HG03175 (cell line): ENCODE results near the gene ASL.
A peak's percentile ranks its signal among the peaks of the same experiment; 100 is the strongest.
"Not testable (repeated sequence)": the region's sequence is repeated elsewhere in the genome, so short reads cannot be mapped to it uniquely, and the experiment has no call there.

ENCODE experiments used
- ATAC-seq: cut with Tn5 transposase; IDR thresholded peaks from one replicate; pipeline ENCODE4 v1.9.1; 2021; ENCODE audit warnings: mild to moderate bottlenecking, moderate library complexity; ENCODE audit not compliant: unreplicated experiment

ASL gene

GRCh38 chr7:66075590-66076461 is at the start of gene ASL:
Gene ASL, plus strand, starts transcription at chr7:66075819. Its CDS starts 263 bp downstream, at chr7:66076082.
- peak; percentile 98 for ATAC-seq

- ATAC-seq = not testable (repeated sequence)
Measured at GRCh38 chr7:66028342-66028741, 47.3 kb upstream of the ASL start.

- ATAC-seq = no peak
Measured at GRCh38 chr7:66033471-66034385, 41.9 kb upstream of the ASL start.

GRCh38 chr7:66034436-66035010 is 41.1 kb upstream of the ASL start:
- not testable (repeated sequence) for ATAC-seq

- no peak for ATAC-seq
Measured at GRCh38 chr7:66036382-66036781, 39.2 kb upstream of the ASL start.

DNA sequence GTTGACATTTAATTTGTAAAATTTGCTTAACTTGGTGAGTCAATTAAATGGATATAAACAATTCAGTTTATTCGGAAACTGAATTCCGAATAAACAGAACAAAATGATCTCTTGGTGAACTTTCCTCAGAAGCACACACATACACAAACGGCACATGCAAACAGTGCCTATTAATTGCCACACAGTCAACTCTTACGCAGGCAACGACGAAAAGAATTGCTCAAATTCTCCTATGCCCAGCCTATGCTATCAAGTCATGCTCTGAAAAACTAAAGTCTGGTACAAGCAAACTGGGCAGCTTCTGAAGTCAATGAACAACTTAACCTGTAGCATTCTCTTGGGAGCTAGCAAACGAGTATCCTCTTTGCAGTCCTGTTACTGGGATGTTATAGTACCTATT is 38.8 kb upstream of the ASL start:
- ATAC-seq = no peak

GRCh38 chr7:66039094-66039670 is 36.4 kb upstream of the ASL start:
- no peak for ATAC-seq

DNA sequence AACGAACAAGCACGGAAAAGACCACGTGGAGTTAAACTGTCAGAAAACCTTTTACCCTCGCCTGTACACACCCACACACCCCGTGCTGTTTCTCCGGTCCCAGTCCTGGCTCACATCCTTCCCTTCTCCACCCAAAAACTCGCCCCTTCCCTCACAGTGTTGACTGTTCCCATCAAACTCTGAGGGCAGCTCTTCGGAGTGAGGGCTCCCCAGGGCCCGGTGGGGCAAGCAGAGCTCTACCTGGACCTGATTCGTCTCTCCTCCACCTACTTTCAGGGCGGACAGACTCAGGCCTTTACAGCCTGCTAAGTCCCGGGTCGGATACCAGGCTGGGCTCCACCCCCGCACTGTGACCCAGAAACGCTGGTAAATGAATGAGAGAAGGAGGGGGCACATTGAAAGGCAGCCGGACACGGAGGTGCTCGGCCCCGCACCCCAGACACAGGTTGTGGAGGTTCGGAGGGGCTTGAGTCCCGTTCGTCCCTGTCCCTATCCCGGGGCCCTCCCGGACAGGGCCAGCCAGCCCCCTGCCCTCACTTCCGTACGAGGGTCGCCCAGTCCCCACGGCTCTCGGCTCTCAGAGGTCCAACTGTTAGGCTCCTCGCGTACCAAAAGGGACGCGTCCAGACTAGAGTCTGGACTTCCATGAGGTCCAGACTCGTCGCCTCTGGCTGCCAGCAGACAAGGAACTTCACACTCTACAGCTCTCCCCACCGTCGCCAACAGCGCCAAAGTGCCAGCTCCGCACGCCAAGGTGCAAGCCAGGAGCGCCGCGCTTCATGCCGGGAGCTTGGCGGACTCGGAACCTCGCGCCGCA is 31.7 kb upstream of the ASL start:
- ATAC-seq = no peak

DNA sequence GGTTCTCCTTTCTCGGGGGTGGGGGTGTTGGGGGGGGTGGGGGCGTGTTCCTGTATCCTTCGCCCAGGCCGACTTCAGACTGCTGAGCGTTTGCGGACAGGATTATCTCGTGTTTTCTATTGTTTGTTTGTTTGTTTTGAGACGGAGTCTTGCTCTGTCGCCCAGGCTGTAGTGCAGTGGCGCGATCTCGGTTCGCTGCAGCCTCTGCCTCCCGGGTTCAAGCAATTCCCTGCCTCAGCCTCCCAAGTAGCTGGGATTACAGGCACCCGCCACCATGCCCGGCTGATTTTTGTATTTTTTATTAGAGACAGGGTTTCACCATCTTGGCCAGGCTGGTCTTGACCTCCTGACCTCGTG is 31.1 kb upstream of the ASL start:
- not testable (repeated sequence) for ATAC-seq

DNA sequence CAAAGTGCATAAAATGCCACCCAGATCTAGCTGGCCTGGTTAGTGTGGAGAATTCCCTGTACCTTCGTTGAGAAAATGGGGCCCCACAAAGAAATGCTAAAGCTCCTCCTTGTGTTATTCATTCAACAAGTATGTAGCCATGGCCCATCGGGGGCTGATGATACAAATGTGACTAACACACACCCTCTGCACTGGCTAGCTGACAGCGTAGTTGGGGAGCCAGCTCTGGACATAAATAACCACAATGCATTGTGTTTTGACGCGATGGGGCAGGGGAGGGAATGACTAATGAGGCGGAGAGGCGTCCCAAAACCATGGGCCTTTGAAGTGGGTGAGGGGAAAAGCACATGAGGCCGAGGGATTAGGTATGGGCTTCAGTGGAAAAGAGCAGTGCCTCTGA is 28.2 kb upstream of the ASL start:
- ATAC-seq = no peak

DNA sequence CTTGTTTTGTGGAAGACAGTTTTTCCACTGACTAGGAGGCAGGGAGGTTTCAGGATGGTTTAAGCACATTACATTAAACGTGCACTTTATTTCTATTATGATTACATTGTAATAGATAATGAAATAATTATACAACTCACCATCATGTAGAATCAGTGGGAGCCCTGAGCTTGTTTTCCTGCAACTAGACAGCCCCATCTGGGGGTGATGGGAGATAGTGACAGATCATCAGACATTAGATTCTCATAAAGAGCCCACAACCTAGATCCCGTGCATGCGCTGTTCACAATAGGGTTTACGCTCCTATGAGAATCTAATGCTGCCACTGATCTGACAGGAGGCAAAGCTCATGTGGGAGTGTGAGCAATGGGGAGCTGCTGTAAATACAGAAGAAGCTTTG is 25.7 kb upstream of the ASL start:
- ATAC-seq = not testable (repeated sequence)

- ATAC-seq = no peak
Measured at GRCh38 chr7:66050337-66050957, 25.2 kb upstream of the ASL start.

DNA sequence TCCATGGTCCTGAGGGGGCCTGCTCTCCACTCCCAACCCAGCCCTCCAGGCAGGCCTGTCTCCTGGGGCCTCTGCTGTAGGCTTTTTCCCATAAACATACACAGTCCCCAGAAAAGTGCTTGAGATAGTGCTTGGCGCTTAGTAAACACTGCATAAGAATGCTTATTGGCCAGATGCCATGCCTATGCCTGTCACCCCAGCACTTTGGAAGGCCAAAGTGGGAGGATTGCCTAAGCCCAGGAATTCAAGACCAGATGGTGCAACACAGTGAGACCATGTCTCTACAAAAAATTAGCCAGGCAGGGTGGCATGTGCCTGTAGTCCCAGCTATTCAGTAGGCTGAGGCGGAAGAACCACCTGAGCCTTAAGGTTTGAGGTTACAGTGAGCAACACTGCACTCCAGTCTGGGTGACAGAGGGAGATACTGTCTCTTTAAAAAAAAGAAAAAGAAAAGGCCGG is 24.6 kb upstream of the ASL start:
- ATAC-seq = no peak

DNA sequence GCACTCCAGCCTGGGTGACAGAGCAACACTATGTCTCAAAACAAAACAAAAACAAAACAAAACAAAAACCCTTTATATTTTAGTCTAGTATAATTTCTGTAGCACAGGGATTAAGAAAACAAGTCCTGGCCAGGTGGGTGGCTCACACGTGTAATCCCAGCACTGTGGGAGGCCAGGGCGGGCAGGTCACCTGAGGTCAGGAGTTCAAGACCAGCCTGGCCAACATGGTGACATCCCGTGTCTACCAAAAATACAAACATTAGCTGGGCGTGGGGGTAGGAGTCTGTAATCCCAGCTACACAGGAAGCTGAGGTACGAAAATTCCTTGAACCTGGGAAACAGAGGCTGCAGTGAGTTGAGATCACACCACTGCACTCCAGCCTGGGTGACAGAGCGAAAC is 23.2 kb upstream of the ASL start:
- ATAC-seq = no peak

DNA sequence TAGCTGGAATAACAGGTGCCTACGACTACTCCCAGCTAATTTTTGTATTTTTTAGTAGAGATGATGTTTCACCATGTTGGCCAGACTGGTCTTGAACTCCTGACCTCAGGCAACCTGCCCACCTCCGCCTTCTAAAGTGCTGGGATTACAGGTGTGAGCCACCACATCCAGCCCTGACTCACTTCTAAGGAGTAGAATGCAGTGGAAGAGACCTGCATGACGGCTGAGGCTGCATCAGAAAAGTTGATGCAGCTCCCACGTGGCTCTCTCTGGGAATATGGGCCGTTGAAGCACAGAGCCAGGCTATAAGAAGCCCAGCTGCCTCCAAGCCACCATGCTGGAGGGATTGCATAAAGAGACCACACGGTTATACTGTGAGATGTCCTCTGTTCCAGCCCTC is 21.6 kb upstream of the ASL start:
- no peak for ATAC-seq

- ATAC-seq = peak; percentile 78
Measured at GRCh38 chr7:66055321-66055956, 20.2 kb upstream of the ASL start.

- ATAC-seq = no peak
Measured at GRCh38 chr7:66060796-66061195, 14.8 kb upstream of the ASL start.

DNA sequence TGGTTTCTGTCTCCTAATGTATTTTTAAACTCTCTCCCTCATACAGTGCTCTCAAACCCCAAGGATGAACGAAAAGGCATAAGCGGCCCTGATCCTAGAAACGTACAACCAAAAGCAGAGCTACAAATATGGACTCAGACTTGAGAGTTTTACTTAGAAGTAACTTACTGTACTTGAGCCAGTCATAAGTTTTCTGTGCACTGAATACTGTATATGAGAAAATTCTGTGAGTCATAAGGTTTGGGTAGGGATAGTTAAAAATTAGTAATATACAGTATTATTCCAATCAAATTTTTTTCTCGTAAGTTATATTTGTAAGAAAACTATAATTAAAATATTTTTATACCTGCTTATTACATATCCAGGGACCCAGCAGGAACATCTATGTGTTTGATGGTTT is 5.9 kb upstream of the ASL start:
- ATAC-seq = no peak

DNA sequence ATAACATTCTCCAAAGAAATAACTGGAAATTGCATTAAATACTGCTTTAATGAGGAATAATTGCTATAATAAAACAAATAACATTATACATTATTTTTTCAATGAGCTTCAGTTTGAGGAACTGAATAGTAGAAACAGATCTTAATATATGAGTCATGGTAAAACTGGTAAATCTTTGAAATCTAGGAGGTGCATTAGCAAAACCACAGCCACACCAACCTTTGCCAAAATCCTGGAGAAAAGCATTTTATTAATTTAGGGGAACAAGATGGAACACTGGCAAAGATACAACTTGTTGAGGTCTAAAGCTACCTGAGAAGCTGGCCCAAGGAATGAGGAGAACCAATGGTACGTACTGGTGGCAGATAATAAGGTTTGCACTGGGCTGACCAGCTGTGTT is 5.4 kb upstream of the ASL start:
- no peak for ATAC-seq
